HFFc6 (cell line): ENCODE data around the gene EDEM3. TPM values are rescaled to one million over a fixed set of nuclear protein-coding genes. Genes with fewer than 3 reads are reported as not detected.

Source experiments
- DNase-seq: peaks from one replicate; pipeline ENCODE4 v3.0.0-alpha.2; 2018
- H3K27ac Mint-ChIP-seq: 2 replicates; pipeline ENCODE4 v1.8.0; 2020; ENCODE audit warnings: mild to moderate bottlenecking, mixed read lengths
- H3K27me3 Mint-ChIP-seq: 2 replicates; pipeline ENCODE4 v1.8.0; 2021; ENCODE audit warnings: mild to moderate bottlenecking, moderate library complexity, mixed read lengths; ENCODE audit not compliant: insufficient read depth
- H3K36me3 Mint-ChIP-seq: 2 replicates; pipeline ENCODE4 v1.8.0; 2021; ENCODE audit warnings: low read depth, mixed read lengths
- H3K4me1 Mint-ChIP-seq: 2 replicates; pipeline ENCODE4 v1.8.0; 2020; ENCODE audit warnings: low read depth, mixed read lengths
- H3K4me3 Mint-ChIP-seq: 2 replicates; pipeline ENCODE4 v1.8.0; 2020; ENCODE audit warnings: mild to moderate bottlenecking, moderate library complexity, mixed read lengths
- H3K9me3 Mint-ChIP-seq: 2 replicates; pipeline ENCODE4 v1.8.0; 2020; ENCODE audit warnings: mild to moderate bottlenecking, mixed read lengths
- CTCF ChIP-seq: fragments of 200-600 bp; sonication (generic); IDR thresholded peaks from 2 replicates; pipeline ENCODE4 v1.5.0; 2021; ENCODE audit warnings: antibody characterized with exemption, mild to moderate bottlenecking
- total RNA-seq, 6 experiments: library from RNA; stranded (reverse); fragmentation: NEBNext Ultra II Directional; extraction: Animal tissue kit (Norgen Biotek cat#: 25700); gene quantifications; 2 replicates in 1 of 6; 3 replicates in 5 of 6; pipeline ENCODE4 v1.2.3, GENCODE V29; 2021

EDEM3 gene
- total RNA-seq, 6 experiments from 2014 or later, result 29.9 to 38.6 (median 32.3) TPM

GRCh38 chr1:184800876-184801275 is 46.2 kb upstream of the EDEM3 start:
- Mint-ChIP-seq H3K27ac (no peak overlapping the region), H3K27me3 (no peaks in the 10 kb centered on the region; the same call in 1 of the 2 replicates), H3K4me3 (no peak overlapping the region), H3K36me3 (peaks cover 1% of the 10 kb centered on the region; the same call in 1 of the 2 replicates), H3K9me3 (no peaks in the 10 kb centered on the region), H3K4me1 (peaks cover 45% of the 10 kb centered on the region)
- no peak for DNase-seq
- TF ChIP-seq CTCF, result no peak

GRCh38 chr1:184793967-184794366 is 39.3 kb upstream of the EDEM3 start:
- no peaks in the 10 kb centered on the region for H3K9me3 Mint-ChIP-seq
- H3K27me3 Mint-ChIP-seq, result no peaks in the 10 kb centered on the region
- peaks cover 56% of the 10 kb centered on the region for H3K4me1 Mint-ChIP-seq
- H3K36me3 Mint-ChIP-seq, result peaks cover 8% of the 10 kb centered on the region
- H3K4me3 Mint-ChIP-seq, result no peak overlapping the region
- TF ChIP-seq CTCF, result no peak
- H3K27ac Mint-ChIP-seq, result peak overlapping the region; percentile 58
- no peak for DNase-seq

GRCh38 chr1:184792450-184792969 is 37.9 kb upstream of the EDEM3 start:
- peak; percentile 98 for DNase-seq
- no peaks in the 10 kb centered on the region for H3K9me3 Mint-ChIP-seq
- H3K4me3 Mint-ChIP-seq, result peak overlapping the region; percentile 73
- no peak for TF ChIP-seq CTCF
- peak overlapping the region; percentile 99 for H3K27ac Mint-ChIP-seq
- no peaks in the 10 kb centered on the region for H3K27me3 Mint-ChIP-seq
- peaks cover 56% of the 10 kb centered on the region for H3K4me1 Mint-ChIP-seq
- H3K36me3 Mint-ChIP-seq, result peaks cover 8% of the 10 kb centered on the region

GRCh38 chr1:184791550-184791900 is 36.9 kb upstream of the EDEM3 start:
- Mint-ChIP-seq H3K36me3 (peaks cover 8% of the 10 kb centered on the region), H3K4me3 (peak overlapping the region; percentile 73), H3K4me1 (peaks cover 56% of the 10 kb centered on the region), H3K27ac (peak overlapping the region; percentile 99), H3K9me3 (no peaks in the 10 kb centered on the region), H3K27me3 (peaks cover 2% of the 10 kb centered on the region; the same call in 1 of the 2 replicates)
- peak; percentile 46 for DNase-seq
- TF ChIP-seq CTCF, result no peak

- no peak for DNase-seq
- peaks cover 56% of the 10 kb centered on the region for H3K4me1 Mint-ChIP-seq
- H3K27me3 Mint-ChIP-seq, result peaks cover 2% of the 10 kb centered on the region; the same call in 1 of the 2 replicates
- TF ChIP-seq CTCF, result no peak
- peaks cover 7% of the 10 kb centered on the region for H3K36me3 Mint-ChIP-seq
- peak overlapping the region; percentile 99 for H3K27ac Mint-ChIP-seq
- H3K9me3 Mint-ChIP-seq, result no peaks in the 10 kb centered on the region
- peak overlapping the region; percentile 73; the same call in 1 of the 2 replicates for H3K4me3 Mint-ChIP-seq
Observed at GRCh38 chr1:184790642-184791549, 36.2 kb upstream of the EDEM3 start.
